SK-N-SH treated with all-trans-retinoic acid at 6 μM for 48 hours (cell line): ENCODE measurements around the gene MOV10.

Source experiments
- ATAC-seq: fragments of 200-7000 bp; cut with Tn5 transposase; 3 replicates; pipeline ENCODE4 v1.9.1; 2020; ENCODE audit warnings: mild to moderate bottlenecking, moderate library complexity
- BACH2 ChIP-seq: fragments of 250-450 bp; sonication (Bioruptor Pico); IDR thresholded peaks from 2 replicates; pipeline ENCODE4 v1.9.0; 2021; ENCODE audit warnings: mild to moderate bottlenecking, borderline replicate concordance
- CSRNP3 ChIP-seq: fragments of 250-450 bp; sonication (Bioruptor Pico); IDR thresholded peaks from 2 replicates; pipeline ENCODE4 v1.5.1; 2021; ENCODE audit warnings: mild to moderate bottlenecking, moderate library complexity
- ESRRG ChIP-seq: fragments of 250-450 bp; sonication (Bioruptor Pico); IDR thresholded peaks from 2 replicates; pipeline ENCODE4 v1.6.1; 2021; ENCODE audit warnings: mild to moderate bottlenecking
- GLIS3 ChIP-seq: fragments of 250-450 bp; sonication (Bioruptor Pico); IDR thresholded peaks from 2 replicates; pipeline ENCODE4 v1.5.0; 2020; ENCODE audit warnings: mild to moderate bottlenecking, moderate library complexity
- ISL1 ChIP-seq: fragments of 250-450 bp; sonication (Bioruptor Pico); IDR thresholded peaks from 2 replicates; pipeline ENCODE4 v2.1.2; 2022; ENCODE audit warnings: mild to moderate bottlenecking, moderate library complexity
- OSR1 ChIP-seq: fragments of 250-450 bp; sonication (Bioruptor Pico); IDR thresholded peaks from 2 replicates; pipeline ENCODE4 v1.8.0; 2022; ENCODE audit warnings: moderate library complexity, mild to moderate bottlenecking, inconsistent platforms
- PATZ1 ChIP-seq: fragments of 250-450 bp; sonication (Bioruptor Pico); IDR thresholded peaks from 2 replicates; pipeline ENCODE4 v1.8.0; 2020; ENCODE audit warnings: mild to moderate bottlenecking, moderate library complexity, borderline replicate concordance
- POU6F1 ChIP-seq: fragments of 250-450 bp; sonication (Bioruptor Pico); IDR thresholded peaks from 2 replicates; pipeline ENCODE4 v1.8.0; 2021; ENCODE audit warnings: low read depth, mild to moderate bottlenecking, moderate library complexity, borderline replicate concordance
- SNAI2 ChIP-seq: fragments of 250-450 bp; sonication (Bioruptor Pico); IDR thresholded peaks from 2 replicates; pipeline ENCODE4 v1.5.0; 2020; ENCODE audit warnings: mild to moderate bottlenecking, moderate library complexity
- TCF4 ChIP-seq: fragments of 250-450 bp; sonication (Bioruptor Pico); IDR thresholded peaks from 2 replicates; pipeline ENCODE4 v1.8.0; 2021; ENCODE audit warnings: mild to moderate bottlenecking, moderate library complexity, borderline replicate concordance
- TOX ChIP-seq: fragments of 250-450 bp; sonication (Bioruptor Pico); IDR thresholded peaks from 2 replicates; pipeline ENCODE4 v1.8.0; 2021; ENCODE audit warnings: mild to moderate bottlenecking, moderate library complexity, borderline replicate concordance
- TSHZ2 ChIP-seq: fragments of 250-450 bp; sonication (Bioruptor Pico); IDR thresholded peaks from 2 replicates; pipeline ENCODE4 v1.5.0; 2020; ENCODE audit warnings: mild to moderate bottlenecking, moderate library complexity
- ZC3H10 ChIP-seq: fragments of 250-450 bp; sonication (Bioruptor Pico); IDR thresholded peaks from 2 replicates; pipeline ENCODE4 v1.5.1; 2021; ENCODE audit warnings: mild to moderate bottlenecking, moderate library complexity
- ZFP30 ChIP-seq: fragments of 450-650 bp; formaldehyde crosslinking; IDR thresholded peaks from 2 replicates; pipeline ENCODE4 v1.5.0; 2022; ENCODE audit warnings: mild to moderate bottlenecking, moderate library complexity
- ZNF8 ChIP-seq: fragments of 450-650 bp; formaldehyde crosslinking; IDR thresholded peaks from 2 replicates; pipeline ENCODE4 v1.5.0; 2020; ENCODE audit warnings: mild to moderate bottlenecking, moderate library complexity

MOV10 gene

GRCh38 chr1:112674440-112674985 lies at the start of gene MOV10:
Gene MOV10, plus strand, starts transcription at chr1:112674659. Its CDS starts 254 bp downstream, at chr1:112674913.
- no peak; the same call in 1 of the 2 replicates for TF ChIP-seq TCF4
- TF ChIP-seq GLIS3, result 0 out of 2 replicates have a peak, but pooled peaks have one; percentile 9
- TF ChIP-seq PATZ1 (CRISPR knock-in tag), result peak; percentile 87; the same call in 1 of the 2 replicates
- TF ChIP-seq ZC3H10 (CRISPR knock-in tag), result peak; percentile 31; the same call in 1 of the 2 replicates
- TF ChIP-seq OSR1, result no peak
- TF ChIP-seq CSRNP3 (CRISPR knock-in tag), result peak; percentile 68; the same call in 1 of the 2 replicates
- TF ChIP-seq ESRRG, result 0 out of 2 replicates have a peak, but pooled peaks have one; percentile 19
- peak; percentile 81 for ATAC-seq

- TF ChIP-seq ZFP30, result no peak
- TF ChIP-seq ISL1 (CRISPR knock-in tag), result no peak
- no peak for TF ChIP-seq SNAI2 (CRISPR knock-in tag)
- no peak for TF ChIP-seq CSRNP3 (CRISPR knock-in tag)
- peak; percentile 33; the same call in 2 of the 3 replicates for ATAC-seq
Measured at GRCh38 chr1:112625696-112626095, 48.8 kb upstream of the MOV10 start.

GRCh38 chr1:112626193-112626592 lies 48.3 kb upstream of the MOV10 start:
- no peak for ATAC-seq
- TF ChIP-seq TCF4 (no peak), TSHZ2 (no peak), ZC3H10 (CRISPR knock-in tag) (no peak), CSRNP3 (CRISPR knock-in tag) (no peak)

- no peak for ATAC-seq
- TF ChIP-seq SNAI2 (CRISPR knock-in tag) (no peak), ESRRG (no peak), POU6F1 (no peak)
Measured at GRCh38 chr1:112626887-112627286, 47.6 kb upstream of the MOV10 start.

GRCh38 chr1:112628516-112628915 lies 45.9 kb upstream of the MOV10 start:
- ATAC-seq, result no peak
- TF ChIP-seq TOX (CRISPR knock-in tag), result no peak
- TF ChIP-seq ZNF8, result no peak
- TF ChIP-seq GLIS3, result no peak
- TF ChIP-seq TSHZ2, result no peak
- no peak for TF ChIP-seq BACH2 (CRISPR knock-in tag)
